Subcutaneous adipose tissue (tissue), 4 donors: ENCODE results near the gene CAMTA1. TPM values are rescaled to one million over a fixed set of nuclear protein-coding genes. Genes with fewer than 3 reads are reported as not detected.

ENCODE experiments used
- total RNA-seq, 4 donors: library from RNA; depleted of rRNA; stranded (reverse); fragments of >200 nt; gene quantifications; one replicate each; pipeline ENCODE4 v1.1.0, GENCODE V29; 2016
- TF ChIP-seq, protein P1 (sequence below): fragments of 450-650 bp; IDR thresholded peaks from one replicate; pipeline ENCODE4 v1.5.1; 2016; ENCODE audit warnings: low read depth, mild to moderate bottlenecking, control low read depth, antibody characterized with exemption, moderate library complexity

Gene CAMTA1
- total RNA-seq, 4 donors from 2014 or later = 58.6 to 82.5 (median 78.0) TPM

DNA sequence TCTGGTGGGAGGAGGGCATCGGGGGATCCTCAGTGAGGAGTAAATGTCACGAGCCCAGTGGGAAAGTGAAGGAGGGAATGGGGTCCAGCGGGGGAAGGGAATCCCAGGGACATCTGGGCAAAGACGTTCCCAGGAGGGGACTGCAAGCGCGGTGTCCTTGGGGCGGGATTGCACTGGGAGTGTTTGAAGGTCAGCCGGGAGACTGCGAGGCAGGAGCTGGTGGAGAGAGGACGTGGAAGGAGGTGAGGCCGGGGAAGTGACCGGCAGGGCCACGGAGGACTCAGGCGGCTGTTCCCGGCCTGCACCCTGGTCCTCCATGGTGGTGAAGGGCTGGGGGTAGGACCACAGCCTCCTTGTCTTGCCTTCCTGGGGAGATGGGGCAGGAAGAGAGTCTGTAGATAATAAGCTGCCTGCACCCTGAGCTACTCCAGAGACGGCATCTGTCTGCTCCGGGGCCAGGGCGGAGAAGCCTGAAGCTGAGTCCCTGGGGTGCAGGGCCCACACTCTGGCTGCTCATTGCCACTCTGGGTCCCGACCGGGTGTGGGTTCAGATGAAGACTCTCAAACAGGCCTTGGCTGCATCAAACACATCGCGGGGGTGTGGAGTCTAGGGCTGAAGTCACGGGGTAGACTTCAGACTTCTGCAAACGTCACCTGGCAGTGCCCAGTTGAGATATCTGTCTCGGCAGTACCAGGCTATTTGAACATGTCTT is 264.8 kb downstream of the CAMTA1 start:
- TF ChIP-seq, protein P1, sequence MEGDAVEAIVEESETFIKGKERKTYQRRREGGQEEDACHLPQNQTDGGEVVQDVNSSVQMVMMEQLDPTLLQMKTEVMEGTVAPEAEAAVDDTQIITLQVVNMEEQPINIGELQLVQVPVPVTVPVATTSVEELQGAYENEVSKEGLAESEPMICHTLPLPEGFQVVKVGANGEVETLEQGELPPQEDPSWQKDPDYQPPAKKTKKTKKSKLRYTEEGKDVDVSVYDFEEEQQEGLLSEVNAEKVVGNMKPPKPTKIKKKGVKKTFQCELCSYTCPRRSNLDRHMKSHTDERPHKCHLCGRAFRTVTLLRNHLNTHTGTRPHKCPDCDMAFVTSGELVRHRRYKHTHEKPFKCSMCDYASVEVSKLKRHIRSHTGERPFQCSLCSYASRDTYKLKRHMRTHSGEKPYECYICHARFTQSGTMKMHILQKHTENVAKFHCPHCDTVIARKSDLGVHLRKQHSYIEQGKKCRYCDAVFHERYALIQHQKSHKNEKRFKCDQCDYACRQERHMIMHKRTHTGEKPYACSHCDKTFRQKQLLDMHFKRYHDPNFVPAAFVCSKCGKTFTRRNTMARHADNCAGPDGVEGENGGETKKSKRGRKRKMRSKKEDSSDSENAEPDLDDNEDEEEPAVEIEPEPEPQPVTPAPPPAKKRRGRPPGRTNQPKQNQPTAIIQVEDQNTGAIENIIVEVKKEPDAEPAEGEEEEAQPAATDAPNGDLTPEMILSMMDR = no peak

DNA sequence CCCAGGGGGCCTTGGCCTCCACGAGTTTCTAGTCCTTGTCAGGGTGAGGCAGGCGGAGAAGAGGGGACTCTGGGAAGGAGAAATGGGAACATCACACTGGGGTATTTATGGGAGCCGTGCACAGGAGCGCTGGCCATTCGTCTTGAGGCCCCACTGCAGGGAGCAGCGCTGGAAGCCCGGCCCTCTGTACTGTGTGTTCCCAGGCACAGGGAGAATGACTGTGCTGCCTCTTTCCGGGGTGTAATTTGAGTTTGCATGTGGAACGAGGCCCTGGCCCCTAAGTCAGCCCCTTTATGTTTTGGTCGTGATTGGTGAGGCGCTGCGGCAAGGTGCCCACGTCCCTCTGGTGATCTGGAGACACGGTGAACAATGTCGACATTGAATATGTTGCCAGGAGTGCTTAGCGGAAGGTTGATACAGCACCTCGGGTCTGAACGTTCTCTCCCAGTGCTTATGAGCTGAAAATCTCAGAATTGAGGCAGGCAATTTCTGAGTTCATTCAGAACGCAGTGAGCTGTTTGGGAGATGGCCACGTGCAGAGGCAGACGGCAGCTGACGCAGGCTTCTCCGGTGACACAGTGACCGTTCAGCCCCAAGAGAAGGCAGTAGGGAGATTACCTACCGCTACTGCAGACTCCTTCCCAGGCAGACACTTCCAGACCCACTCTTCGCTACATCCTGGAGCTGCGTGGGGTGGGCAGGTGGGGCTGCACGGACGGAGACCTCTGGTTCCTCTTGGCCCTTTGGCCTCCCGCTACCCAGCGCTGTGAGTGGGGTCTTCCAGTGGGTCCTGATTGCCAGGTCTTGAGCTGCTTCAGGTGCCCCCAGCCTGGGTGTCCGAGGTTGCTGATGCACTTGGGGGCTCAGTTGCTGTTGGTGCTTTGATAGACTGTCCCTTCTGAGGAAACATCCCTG is 265.8 kb downstream of the CAMTA1 start:
- TF ChIP-seq, protein P1 = no peak

DNA sequence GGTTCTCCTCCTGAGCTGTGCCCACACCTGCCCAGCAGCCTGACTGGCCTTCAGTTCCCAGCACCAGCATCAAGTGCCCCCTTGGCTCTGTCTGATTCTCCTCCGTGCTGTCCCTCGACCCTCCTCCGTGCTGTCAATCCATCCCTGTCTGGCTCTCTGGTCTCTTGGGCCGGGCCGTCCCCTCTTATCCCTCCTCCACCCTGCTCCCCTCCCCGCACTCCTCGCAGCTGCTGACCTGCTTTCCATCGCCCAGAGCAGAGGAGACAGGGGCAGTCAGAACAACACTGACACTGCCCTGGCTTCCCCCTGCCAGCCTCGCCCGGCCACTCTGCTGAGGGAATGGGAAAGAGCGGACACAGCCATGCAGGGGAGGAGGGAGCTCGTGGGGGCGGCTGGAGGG is 267.4 kb downstream of the CAMTA1 start:
- TF ChIP-seq, protein P1 = no peak

DNA sequence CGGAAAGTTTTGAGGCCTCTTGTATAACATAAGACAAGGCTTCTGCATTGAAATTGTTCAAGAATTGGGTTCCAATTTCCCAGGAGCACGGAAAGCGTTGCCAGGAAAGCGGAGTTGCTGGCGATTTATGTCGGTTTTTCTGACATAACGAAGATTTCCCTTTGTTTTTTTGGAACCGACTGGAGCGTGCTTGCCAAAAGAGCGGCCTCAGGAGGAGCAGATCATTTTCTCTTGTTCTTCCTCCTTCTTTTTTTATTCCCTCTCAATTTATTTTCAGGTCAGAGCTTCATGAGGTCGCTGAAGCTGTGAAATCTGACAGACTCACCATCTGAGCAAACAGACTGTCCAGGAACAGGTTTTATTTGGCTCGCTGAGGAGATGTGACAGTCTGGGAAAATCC is 275.5 kb downstream of the CAMTA1 start:
- TF ChIP-seq, protein P1 = no peak

DNA sequence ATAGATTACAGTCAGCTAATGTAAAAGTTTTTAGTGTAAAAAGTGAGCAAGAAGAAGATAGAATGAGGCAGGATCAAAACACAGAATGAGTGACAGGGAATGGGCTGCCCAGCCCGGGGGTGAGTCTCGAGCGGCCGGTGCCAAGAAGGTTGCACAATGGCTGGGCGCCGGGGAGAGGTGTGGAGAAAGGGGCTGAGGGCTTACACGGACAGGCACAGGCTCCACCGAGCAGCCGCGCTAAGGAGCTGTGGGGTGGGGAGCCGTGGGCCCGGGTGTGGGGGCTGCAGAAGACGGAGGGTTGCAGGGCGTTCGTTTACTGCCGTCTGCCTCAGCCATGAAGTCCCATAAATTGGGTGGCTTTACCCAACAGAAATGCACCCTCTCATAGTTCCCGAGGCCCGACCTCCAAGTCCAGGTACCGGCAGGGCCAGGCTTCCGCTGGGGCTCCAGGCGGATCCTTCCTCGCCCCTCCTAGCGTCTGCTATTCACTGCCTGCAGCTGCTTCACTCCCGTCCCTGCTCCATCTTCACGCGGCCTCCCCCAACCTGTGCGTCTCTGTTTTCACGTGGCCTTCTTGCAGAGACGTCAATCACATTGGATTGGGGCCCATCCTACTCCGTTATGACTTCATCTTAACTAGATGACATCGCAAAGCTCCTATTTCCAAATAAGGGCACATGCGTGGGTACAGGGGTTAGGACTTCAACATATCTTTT is 277.2 kb downstream of the CAMTA1 start:
- TF ChIP-seq, protein P1 = no peak

DNA sequence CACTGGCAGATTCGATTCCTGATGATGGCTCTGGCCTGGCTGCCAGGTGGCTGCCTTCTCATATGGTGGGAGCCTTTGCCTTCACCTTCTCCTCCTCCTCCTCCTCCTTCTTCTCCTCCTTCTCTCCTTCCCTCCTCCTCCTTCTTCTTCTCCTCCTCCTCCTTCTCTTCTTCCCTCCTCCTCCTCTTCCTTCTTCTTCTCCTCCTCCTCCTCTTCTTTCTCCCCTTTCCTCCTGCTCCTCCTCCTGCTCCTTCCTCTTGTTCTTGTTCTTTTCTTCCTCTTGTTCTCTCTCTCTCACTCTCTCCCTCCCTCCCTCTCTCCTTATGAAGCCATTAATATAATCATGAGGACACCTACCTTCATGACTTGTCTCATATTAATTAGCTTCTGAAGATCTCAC is 278.7 kb downstream of the CAMTA1 start:
- TF ChIP-seq, protein P1 = no peak

DNA sequence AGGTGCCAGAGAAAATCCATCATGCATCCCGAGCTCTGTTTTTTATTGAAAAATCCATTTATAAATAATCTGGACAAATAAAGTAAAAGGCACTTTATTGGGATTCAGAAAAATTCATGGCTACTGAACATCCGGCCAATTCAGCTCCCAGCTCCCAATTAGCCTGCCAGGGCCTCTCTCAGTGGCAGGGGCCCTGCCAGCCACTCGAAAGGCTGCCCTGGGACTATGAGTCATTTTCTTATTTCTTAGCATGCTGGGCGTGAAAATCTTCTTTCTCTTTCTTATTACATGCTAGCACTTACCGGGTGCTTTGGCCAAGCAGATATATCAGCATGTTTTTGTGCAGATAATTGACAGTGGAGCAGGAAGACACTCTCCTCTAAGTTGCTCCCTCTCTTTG is 283.3 kb downstream of the CAMTA1 start:
- TF ChIP-seq, protein P1 = no peak
